Renal cortical epithelial cell (primary cell): ENCODE results near the gene S100A13. TPM values are rescaled to one million over a fixed set of nuclear protein-coding genes. Genes with fewer than 3 reads are reported as not detected.
"Not testable (repeated sequence)": the region's sequence is repeated elsewhere in the genome, so short reads cannot be mapped to it uniquely, and the experiment has no call there.

Experiments
- DNase-seq: peaks from one replicate; pipeline ENCODE4 v3.0.0-alpha.2; 2011; ENCODE audit warnings: low read depth
- total RNA-seq: library from RNA; depleted of rRNA; stranded (reverse); fragments of >200 nt; gene quantifications from 2 replicates; pipeline ENCODE4 v1.2.3, GENCODE V29; 2014

S100A13 gene
- total RNA-seq, 1 donor from 2014 or later, result 95.6 TPM

DNA sequence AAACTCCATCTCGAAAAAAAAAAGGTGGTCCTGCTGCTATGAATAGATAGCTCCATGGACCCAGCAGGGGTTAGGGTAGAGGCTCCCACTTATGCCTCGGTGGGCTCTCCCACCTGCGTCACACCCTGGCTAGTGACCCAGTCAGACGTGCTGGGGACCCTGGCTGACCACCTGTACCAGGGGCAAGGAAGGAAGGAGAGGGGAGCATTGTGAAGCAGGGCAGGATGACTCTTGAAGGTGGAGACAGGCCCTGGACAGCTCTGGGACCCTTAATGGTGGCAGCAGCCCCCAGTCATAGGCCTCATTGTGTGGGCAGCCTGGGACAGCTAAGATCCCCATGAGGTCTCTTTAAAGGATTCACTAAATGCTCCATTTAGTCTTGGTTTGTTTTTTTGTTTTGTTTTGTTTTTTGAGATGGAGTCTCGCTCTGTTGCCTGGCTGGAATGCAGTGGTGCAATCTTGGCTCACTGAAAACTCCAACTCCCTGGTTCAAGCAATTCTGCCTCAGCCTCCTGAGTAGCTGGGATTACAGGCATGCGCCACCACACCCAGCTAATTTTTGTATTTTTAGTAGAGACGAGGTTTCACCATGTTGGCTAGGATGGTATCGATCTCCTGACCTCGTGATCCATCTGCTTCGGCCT, 20.8 kb upstream of the S100A13 start:
- peak; percentile 82 for DNase-seq

DNA sequence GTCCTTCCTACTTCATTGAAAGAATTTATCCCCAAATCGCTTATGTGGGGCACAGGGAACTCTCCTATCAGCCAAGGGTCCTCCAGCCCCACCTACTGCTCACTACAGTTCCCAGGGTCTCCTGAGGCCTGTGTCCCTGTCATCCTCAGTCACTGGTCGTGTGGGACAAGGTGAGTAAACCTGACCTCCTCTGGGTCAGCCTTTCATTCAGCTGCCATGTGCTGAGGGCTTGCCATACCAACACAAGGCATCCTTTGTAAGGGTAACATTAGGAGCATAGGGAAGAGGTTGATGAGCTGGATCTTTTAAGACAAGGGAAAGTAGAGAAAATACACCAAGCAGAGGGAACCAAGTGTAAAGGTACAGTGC, 20.0 kb upstream of the S100A13 start:
- DNase-seq, result no peak

DNA sequence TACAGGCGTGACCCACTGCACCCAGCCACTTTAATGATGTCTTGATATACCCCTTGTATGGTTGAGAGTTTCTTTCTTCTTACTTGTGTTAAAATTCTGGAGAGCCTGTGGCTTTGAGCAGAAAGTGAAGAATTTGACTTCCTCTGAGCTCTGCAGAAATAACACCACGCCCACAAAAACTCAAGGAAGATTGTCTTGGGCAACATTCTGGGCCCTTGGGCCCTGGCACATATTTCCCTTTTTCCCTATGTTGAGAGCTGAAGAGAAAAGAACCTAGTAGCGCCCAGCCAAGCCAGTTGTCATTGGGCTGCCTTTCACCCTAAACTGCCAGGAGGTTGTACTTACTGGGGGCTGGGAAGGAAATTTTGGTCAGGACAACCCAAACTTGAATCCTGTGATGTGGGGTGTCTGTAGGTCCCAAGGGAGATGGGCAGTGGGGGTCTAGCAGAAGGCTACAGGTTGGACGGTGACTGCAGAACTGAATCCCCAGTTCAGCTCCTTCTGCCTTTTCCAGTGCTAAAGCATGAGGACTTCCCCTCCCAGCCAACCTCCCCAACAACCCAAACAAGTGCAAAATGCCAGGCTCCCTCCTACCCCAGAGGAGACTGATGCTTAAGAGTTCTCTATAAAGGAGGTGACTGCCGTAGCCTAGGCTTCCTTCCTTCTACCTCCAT, 19.5 kb upstream of the S100A13 start:
- DNase-seq, result no peak

DNA sequence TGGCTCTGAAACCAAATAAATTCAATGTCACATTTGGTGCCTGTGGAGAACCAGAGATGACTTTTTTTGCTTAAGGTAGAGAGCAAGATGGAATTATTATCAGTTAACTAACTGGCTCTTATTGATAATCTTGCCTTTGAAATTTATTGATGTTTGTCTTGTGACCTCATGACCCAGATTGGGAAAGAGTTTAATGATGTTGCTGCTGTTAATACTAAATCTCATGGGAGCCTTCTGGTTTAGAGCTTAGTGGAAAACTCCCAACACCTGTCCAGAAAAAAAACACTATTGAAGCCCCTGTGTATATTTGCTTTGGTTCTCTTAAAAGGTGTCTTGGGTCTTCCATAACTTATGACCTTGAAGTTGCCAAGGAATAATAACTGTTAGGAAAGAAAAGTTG, 16.5 kb upstream of the S100A13 start:
- DNase-seq, result peak; percentile 42

DNA sequence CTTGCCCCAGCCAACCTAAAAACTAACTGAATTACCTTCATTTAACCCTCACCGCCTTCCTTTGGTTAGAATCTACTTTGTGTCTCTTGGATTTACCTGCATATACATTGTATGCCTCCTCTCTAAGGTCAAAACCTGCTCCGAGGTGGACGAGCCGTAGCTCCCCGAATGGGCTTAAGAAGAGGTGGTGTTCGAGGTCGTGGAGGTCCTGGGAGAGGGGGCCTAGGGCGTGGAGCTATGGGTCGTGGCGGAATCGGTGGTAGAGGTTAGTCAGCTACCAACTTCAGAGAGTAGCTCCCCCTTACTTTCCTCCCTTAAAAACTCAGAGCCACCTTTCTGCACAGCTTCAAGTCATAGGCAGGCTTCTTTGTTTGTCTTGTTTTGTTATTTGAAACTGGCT, 15.8 kb upstream of the S100A13 start:
- DNase-seq, result no peak

DNA sequence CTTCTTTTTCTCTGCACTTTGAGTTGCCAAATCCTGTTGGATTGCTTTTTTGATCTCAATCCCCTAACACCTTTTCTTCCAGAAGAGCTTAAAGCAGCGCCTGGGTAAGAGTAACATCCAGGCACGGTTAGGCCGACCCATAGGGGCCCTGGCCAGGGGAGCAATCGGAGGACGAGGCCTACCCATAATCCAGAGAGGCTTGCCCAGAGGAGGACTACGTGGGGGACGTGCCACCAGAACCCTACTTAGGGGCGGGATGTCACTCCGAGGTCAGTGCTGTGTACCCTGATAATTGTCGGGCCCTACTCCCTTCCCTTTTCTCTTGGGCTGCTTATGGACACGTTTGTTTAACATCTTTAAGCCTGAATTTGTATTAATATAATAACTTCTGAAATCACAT, 14.9 kb upstream of the S100A13 start:
- DNase-seq, result no peak

DNA sequence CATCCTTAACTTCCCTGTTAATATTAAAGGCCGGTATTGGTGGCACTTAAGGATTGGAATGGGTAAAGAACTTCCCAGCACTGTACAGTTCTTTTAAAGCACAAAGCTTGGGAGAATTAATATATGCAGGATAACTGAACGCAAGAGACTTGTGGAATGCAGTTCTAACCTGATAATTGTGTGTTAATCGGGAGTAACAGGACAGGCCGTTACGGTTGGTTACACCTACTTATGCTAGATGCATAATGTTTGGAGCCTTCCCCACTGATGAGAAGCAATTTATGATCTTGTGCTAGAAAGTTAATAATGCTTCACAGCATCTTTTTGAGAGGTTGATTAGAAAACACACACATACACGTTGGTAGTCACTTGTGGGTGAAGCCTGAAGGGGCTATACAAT, 13.6 kb upstream of the S100A13 start:
- DNase-seq, result peak; percentile 41

DNA sequence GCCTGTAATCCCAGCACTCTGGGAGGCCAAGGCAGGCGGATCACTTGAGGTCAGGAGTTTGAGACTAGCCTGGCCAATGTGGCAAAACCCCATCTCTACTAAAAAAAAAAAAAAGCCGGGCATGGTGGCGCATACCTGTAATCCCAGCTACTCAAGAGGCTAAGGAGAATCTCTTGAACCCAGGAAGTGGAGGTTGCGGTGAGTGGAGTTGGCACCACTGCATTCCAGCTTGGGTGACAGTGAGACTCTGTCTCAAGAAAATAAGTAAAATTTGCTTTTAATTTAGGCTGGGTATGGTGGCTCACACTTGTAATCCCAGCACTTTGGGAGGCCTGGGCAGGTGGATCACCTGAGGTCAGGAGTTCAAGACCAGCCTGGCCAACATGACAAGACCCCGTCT, 12.9 kb upstream of the S100A13 start:
- DNase-seq, result not testable (repeated sequence)

DNA sequence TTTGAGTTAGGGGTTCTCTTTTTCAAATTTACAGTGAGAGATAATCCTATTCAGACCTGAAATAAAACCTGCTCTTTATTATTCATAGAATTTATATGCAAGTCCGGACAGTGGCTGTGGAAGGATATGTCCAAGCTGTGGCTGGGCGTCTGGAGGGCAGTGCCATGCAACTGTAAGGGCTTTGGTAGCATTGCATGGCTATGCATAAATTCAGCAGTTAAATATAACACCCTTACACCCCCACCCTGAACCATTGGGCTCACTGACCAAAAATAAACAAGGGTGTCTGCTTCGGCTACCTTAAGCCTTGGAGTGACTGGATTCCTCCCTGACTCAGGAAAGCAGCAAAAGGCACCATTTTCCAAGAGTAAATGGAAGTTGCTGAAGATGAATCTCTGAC, 12.0 kb upstream of the S100A13 start:
- DNase-seq, result no peak

DNA sequence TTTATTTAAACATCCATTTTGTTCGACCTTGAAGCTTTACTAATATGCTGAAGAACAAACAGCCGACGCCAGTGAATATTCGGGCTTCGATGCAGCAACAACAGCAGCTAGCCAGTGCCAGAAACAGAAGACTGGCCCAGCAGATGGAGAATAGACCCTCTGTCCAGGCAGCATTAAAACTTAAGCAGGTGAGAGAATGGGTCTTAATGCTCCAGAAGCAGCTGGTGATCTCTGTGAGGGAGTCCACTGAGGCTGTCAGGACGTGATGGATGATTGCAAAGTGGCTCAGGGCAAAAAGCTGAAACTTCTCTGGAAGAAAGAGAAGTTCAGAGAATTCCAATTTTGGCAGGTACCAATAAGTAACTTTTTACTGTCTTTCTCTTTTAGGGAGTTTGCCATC, 11.0 kb upstream of the S100A13 start:
- DNase-seq, result no peak

DNA sequence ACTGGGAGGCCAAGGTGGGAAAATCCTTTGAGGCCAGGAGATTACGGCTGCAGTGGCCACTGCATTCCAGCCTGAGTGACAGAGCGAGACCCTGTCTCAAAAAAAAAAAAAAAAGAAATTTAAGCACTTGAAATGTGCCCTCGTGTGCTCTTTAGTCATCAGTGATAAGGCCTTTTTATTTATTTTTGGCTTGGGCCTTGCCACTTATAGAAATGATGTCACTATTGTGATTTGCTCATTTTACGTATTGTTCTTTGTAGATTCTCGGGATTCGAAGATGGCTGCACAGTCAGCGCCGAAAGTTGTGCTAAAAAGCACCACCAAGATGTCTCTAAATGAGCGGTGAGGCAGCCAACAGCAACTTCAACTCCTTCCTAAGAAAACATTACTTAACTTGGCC, 9.0 kb upstream of the S100A13 start:
- no peak for DNase-seq

DNA sequence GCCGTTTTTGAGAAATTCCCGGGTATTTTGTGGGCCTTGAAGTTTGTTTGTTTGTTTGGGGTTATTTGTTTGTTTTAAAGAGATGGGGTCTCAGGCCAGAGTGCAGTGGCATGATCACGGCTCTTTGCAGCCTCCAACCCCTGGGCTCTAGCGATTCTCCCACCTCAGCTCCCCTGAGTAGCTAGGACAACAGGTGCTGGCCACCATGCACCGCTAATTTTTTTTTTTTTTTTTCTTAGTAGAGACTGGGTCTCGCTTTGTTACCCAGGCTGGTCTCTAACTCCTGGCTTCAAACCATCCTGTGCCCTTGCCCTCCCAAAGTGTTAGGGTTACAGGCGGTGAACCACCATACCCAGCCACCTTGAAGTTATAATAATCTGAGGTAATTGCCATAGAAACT, 8.6 kb upstream of the S100A13 start:
- DNase-seq, result no peak

DNA sequence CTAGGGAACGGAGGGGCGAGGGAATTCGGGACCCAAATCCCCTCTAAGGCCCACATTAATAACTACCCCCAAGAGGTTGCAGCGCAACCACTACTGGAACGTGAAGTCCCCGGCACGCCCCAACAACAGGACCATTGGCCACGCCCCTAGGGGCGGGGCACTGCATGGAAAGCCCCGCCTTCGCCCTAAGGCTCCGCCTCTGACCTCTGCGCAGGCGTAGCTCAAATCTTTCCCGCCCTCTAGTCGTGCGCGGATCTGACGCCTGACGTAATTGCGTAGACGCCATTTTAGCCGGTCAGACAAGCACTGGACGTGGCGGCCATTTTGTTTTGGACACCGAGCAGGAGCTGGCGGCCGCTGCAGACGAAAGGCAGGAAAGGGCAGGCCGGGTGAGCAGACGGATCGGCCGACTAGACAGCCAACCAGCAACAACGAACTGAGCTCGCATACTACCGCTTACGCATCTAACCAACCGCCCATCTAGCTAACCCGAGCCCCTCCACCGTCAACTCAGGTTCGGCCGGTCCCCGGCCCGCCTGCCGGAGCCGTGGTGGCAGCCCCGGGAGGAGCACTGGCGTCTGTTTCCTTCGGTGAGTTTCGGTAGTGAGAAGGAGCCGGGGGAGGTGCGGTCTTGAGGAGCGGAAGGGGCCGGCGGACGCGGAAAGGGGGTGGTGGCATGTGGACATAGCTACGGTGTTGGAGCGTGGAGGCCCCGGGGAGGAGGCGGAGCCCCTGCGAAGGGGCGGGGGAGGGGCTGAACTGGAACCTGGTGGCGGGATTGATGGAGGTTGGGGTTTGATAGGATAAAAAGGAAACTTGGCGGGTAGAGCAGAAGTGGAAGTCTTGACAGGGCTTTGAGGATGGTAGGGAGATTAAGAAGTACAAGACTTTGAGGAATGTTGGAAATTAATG, 6.7 kb upstream of the S100A13 start, which contains the start of gene CHTOP:
Gene CHTOP, plus strand, starts transcription at position 313 of the 912 bp plus-strand sequence. CDS start 2,523 bp downstream, outside the sequence.
- DNase-seq, result peak; percentile 96

DNA sequence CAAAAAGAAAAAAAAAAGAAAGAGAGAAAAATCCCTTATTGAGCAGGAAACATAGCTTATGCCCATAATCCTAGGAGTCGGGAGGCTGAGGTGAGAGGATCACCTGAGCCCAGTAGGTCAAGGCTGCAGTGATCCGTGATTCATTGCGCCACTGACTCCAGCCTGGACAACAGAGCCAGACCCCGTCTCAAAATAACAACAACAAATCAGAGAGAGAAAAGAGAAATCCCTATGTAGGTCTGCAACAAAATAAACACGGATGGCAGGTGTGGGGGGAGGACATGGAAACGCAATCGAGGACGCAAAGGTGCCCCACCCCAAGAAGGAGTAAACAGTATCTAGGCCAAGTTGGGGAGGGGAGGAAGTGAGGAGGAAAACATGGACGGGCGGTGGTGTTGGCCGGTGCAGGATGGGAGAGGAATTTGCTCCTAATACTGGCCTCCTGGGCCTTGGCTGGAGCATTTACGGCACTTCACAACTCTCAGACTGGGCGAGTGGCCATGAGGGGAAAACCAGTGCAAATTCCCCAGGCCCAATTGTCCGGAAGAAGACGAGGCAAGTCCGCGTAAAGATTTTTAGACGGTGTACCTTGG, 6.0 kb upstream of the S100A13 start:
- no peak for DNase-seq

DNA sequence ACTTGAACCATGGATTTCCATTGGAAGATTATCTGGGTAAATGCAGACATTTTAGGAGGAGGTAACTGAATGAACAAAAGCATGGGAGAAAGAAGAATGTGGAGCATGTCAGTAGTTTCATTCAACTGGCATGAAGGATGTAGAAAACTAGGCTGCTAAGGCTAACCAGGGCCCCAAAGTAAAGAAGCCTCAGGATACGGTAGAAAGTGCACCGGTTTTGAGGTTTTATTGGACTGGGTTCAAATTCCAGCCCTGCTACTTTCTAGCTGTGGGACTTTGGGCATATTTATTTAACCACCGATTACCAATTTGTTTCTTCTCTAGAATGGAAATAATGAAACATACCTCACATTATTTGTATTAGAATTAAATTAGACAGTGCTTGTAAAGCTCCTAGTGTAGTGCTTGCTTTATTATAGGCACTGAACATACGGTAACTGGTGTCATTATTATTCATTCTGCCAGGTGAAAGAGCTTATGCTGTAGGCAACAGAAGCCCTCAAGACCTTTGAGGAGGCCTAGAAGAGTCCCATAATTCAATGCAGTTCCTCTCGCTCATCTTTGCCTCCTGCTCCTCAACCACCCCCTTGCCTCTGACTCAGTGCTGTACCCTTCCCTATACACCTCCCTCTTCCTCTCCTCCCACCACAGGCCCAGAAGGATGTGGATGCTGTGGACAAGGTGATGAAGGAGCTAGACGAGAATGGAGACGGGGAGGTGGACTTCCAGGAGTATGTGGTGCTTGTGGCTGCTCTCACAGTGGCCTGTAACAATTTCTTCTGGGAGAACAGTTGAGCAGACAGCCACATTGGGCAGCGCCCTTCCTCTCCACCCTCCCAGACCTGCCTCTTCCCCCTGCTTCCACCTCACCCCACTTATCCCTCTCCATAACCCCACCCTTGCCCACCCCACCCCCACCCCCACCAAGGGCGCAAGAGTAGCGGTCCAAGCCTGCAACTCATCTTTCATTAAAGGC, 4.0 kb upstream of the S100A13 start:
- DNase-seq, result peak; percentile 34

DNA sequence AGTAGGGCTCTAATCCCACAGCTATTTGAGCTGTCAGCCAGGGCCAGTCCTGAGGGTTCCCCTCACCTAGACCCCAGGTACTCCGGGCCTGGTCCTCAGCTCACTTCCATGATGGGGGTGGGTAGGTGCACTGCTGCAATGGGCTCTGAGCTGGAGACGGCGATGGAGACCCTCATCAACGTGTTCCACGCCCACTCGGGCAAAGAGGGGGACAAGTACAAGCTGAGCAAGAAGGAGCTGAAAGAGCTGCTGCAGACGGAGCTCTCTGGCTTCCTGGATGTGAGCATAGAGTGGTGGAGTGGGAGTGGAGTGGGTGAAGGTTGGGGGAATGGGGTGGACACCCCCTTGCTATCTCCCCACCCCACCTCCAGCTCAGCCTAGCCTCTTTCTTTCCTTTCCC, 3.1 kb upstream of the S100A13 start:
- no peak for DNase-seq

DNA sequence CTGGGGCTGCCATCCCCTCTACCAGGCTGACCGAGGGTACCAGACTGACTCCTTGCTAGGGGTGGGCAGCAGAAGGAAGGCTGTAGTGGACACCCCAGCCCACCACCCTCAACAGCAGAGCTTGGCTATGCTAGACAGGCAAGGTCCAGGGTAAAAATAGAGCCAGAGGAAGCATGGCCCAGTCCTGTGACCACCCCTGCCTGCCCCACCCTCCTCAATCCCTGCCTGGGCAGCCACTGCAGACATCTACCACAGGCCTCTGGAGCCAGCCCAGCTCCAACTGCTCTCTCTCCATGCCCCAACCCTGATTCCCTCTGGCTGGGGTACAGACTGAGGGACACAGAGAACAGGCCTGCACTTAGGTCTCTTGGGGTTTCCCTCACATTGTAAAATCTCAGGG, 2.7 kb upstream of the S100A13 start:
- no peak for DNase-seq

DNA sequence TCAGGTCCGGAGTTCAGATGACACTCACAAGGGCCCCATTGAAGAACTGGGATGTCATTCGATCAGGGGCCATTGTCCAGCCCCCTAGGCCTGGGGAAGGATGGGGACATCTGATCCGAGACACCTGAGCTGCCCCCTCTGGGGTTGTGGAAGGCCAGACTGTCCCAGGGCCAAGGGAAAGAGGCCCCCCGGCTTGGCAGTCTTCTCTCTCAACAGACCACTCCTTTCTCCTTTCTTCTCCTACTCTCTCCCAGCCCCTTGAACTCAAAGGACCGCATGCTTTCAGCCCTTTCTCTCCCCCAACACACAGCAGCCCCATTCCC, 2.0 kb upstream of the S100A13 start:
- no peak for DNase-seq

DNA sequence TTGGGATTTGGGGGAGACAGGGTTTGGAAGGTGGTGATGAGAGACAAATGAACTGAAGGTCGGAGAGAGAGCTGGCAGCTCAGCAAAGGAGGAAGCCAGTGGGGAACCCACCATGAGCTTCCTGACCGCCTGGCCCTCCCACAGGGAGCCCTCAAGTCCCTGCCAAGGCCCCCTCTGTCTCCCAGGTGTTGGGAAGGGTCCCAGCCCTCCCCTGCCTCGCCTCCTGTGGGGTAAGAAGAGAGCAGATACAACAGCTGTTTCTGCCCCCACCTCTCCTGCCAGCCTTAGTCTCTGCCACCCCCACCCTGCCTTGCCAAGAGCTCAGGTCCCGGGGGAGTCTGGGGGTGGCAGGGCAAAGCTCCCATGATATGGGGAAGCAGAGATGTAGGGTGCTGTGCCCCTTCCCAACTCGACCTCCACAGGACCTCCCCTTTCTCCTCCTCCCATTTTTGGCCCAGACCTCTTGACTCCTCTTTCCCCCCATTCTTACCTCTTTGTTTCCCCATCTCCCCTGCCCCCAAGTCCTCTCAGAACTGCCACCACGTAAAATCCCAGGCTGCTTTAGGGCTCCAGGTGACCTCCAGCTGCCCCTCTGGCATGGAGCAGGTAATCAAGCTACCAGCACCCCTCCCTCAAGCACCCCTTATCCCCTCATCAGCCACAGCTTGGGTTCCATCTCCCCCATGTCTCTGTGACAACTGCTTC, 1.5 kb upstream of the S100A13 start:
- no peak for DNase-seq
